PFSK-1 (cell line): ENCODE data around the gene ZNF552.

ENCODE experiments used
- FOXP2 ChIP-seq: optimal IDR thresholded peaks from 2 replicates; pipeline ENCODE3; 2011; ENCODE audit warnings: borderline replicate concordance, control low read depth, inconsistent platforms; ENCODE audit not compliant: insufficient read depth; ENCODE audit errors: extremely low read length, extremely low read depth
- POLR2AphosphoS5 ChIP-seq: IDR thresholded peaks from 2 replicates; pipeline ENCODE4 v1.6.1; 2012; ENCODE audit warnings: low read depth, mild to moderate bottlenecking, control low read depth, low read length, moderate library complexity
- REST ChIP-seq, 2 experiments: IDR thresholded peaks; 2 replicates each; pipeline versions ENCODE4 v1.6.1 to v1.8.0; 2011 to 2012; ENCODE audit warnings: low read depth in 2 of 2, low read length in 2 of 2, control low read depth in 1 of 2, inconsistent platforms in 1 of 2, mild to moderate bottlenecking in 1 of 2, moderate library complexity in 1 of 2; ENCODE audit not compliant: insufficient read depth in 1 of 2
- SIN3A ChIP-seq: IDR thresholded peaks from 2 replicates; pipeline ENCODE4 v1.6.1; 2012; ENCODE audit warnings: mild to moderate bottlenecking, low read length, moderate library complexity, borderline replicate concordance; ENCODE audit not compliant: insufficient read depth

GRCh38 chr19:57830071-57830602, 15.4 kb upstream of the ZNF552 start, which contains the start of gene ZNF587B:
- TF ChIP-seq POLR2AphosphoS5 (no peak), REST (IDR thresholded peaks at IDR 0.05; ENCODE audit: insufficient read depth in 1 of 2, low read depth in 2 of 2, low read length in 2 of 2) (no peak), FOXP2 (no peak), SIN3A (no peak)
